Transverse colon (tissue), 4 donors: Measurements from ENCODE around the gene CHIC2. TPM values are rescaled to one million over a fixed set of nuclear protein-coding genes. Genes with fewer than 3 reads are reported as not detected.

Experiments used
- DNase-seq: peaks from one replicate; pipeline ENCODE4 v3.0.0-alpha.2; 2019
- H3K27ac ChIP-seq, 4 donors: fragments of 200-600 bp; sonication (generic); 2 replicates each; pipeline ENCODE4 v1.5.1; 2016 to 2018; ENCODE audit warnings: inconsistent platforms in 4 of 4
- H3K27me3 ChIP-seq: fragments of 200-600 bp; sonication (generic); 2 replicates; pipeline ENCODE4 v1.5.1; 2017; ENCODE audit warnings: inconsistent platforms
- H3K36me3 ChIP-seq, 4 donors: fragments of 200-600 bp; sonication (generic); 2 replicates each; pipeline ENCODE4 v1.5.1; 2017 to 2019; ENCODE audit warnings: inconsistent platforms in 4 of 4
- H3K4me1 ChIP-seq, 4 donors: fragments of 200-600 bp; sonication (generic); 2 replicates each; pipeline ENCODE4 v1.5.1; 2017 to 2020; ENCODE audit warnings: inconsistent platforms in 4 of 4
- H3K4me3 ChIP-seq, 4 donors: fragments of 200-600 bp; sonication (generic); 1 replicate in 1 of 4; 2 replicates in 3 of 4; pipeline versions ENCODE4 v1.5.1 to v1.6.1; 2017 to 2019; ENCODE audit warnings: inconsistent platforms in 4 of 4
- H3K9me3 ChIP-seq, 2 donors: fragments of 200-600 bp; sonication (generic); 2 replicates each; pipeline ENCODE4 v1.5.1; 2017 to 2019; ENCODE audit warnings: inconsistent platforms in 2 of 2
- EP300 ChIP-seq: sonication (generic); formaldehyde crosslinking; IDR thresholded peaks from one replicate; pipeline ENCODE4 v1.6.1; 2017; ENCODE audit warnings: antibody characterized with exemption, low read depth
- POLR2A ChIP-seq: fragments of 450-650 bp; IDR thresholded peaks from one replicate; pipeline ENCODE4 v1.6.1; 2016; ENCODE audit warnings: antibody characterized with exemption, mild to moderate bottlenecking, moderate library complexity
- POLR2AphosphoS5 ChIP-seq, 3 donors: sonication (generic); formaldehyde crosslinking; IDR thresholded peaks; one replicate each; pipeline ENCODE4 v1.6.1; 2016; ENCODE audit warnings: antibody characterized with exemption in 3 of 3
- whole genome bisulfite sequencing, 2 donors: methylation state at CpG; one replicate each; pipeline ENCODE4 v1.1.5; 2018; ENCODE audit warnings: low coverage in 1 of 2; 5-methylcytosine and 5-hydroxymethylcytosine counted together
- in situ Hi-C, 4 donors: fragments of 200-750 bp; cut with MboI; loops; one replicate each; pipeline versions ENCODE4 v1.15.0 to v1.15.1; 2017; ENCODE audit warnings: low sequenced_read_pairs in 3 of 4, low pct_ligation_motif_present in 1 of 4, low pct_unique_long_range_greater_than_20kb in 1 of 4
- intact Hi-C: fragments of 100-400 bp; cut with DNase I; formaldehyde crosslinking; loops from one replicate; pipeline ENCODE4 v1.15.1; 2023; ENCODE audit warnings: low total_unique reads
- small RNA-seq, 4 donors: library from RNA; depleted of rRNA; stranded (forward); fragments of <200 nt; gene quantifications; one replicate each; pipeline ENCODE3, GENCODE V24; 2016
- total RNA-seq, 4 donors: library from RNA; depleted of rRNA; stranded (reverse); fragments of >200 nt; gene quantifications; one replicate each; pipeline ENCODE4 v1.1.0, GENCODE V29; 2016
- TF ChIP-seq, protein P1 (sequence below), 5 experiments: fragments of 200-600 bp in 3 of 5; fragments of 450-650 bp in 2 of 5; sonication (generic) in 3 of 5; IDR thresholded peaks; 1 replicate in 2 of 5; 2 replicates in 3 of 5; pipeline ENCODE4 v1.5.1; 2016 to 2017; ENCODE audit warnings: antibody characterized with exemption in 5 of 5, inconsistent platforms in 3 of 5, mild to moderate bottlenecking in 2 of 5, moderate library complexity in 1 of 5

The CHIC2 gene
- total RNA-seq, 4 donors from 2014 or later, result 36.2 to 106 (median 52.0) TPM

DNA sequence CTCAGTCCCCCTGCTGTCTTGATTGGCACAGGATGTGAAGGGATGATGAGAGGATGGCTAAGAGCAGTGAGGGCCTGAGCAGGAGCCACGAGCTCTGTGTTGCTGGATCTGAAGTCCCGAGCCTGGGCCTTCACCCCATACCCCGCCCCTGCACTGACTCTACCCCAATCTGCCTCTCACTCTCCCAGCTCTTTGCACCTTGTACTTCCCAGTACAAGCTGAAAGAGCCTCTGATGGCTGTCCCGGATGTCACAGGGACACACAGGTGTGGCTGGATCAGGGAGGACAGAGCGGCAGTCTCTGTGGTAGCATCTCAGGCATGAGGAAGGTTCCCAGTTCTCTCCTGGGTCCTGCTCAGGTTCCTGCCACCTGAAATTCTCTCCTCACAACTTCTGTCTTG, 103.6 kb downstream of the CHIC2 start:
- intact Hi-C loops, result no loop called here

More for the DNA sequence above, 103.6 kb downstream of the CHIC2 start:
- no peak overlapping the region for H3K4me3 ChIP-seq
- H3K27me3 ChIP-seq, result no peaks in the 10 kb centered on the region
- H3K4me1 ChIP-seq, result no peaks in the 10 kb centered on the region
- H3K27ac ChIP-seq, result no peak overlapping the region
- in situ Hi-C loops, result no loop called here
- no peaks in the 10 kb centered on the region for H3K36me3 ChIP-seq
- H3K9me3 ChIP-seq, result no peaks in the 10 kb centered on the region
- DNase-seq, result no peak
- TF ChIP-seq EP300 (no peak), POLR2AphosphoS5 (IDR thresholded peaks at IDR 0.05) (no peak), POLR2A (no peak)
- TF ChIP-seq, protein P1, sequence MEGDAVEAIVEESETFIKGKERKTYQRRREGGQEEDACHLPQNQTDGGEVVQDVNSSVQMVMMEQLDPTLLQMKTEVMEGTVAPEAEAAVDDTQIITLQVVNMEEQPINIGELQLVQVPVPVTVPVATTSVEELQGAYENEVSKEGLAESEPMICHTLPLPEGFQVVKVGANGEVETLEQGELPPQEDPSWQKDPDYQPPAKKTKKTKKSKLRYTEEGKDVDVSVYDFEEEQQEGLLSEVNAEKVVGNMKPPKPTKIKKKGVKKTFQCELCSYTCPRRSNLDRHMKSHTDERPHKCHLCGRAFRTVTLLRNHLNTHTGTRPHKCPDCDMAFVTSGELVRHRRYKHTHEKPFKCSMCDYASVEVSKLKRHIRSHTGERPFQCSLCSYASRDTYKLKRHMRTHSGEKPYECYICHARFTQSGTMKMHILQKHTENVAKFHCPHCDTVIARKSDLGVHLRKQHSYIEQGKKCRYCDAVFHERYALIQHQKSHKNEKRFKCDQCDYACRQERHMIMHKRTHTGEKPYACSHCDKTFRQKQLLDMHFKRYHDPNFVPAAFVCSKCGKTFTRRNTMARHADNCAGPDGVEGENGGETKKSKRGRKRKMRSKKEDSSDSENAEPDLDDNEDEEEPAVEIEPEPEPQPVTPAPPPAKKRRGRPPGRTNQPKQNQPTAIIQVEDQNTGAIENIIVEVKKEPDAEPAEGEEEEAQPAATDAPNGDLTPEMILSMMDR (IDR thresholded peaks at IDR 0.05), result no peak
- WGBS, 2 donors, result 73% methylated on average over 5 of the region's 5 CpGs; no CpG with 5 or more reads in 1 of the 2 donors

Small RNA genes within 50 kb of the gene (small RNA-seq; reads per million reads assigned to genes)
- 0 reads per million in 4 donors for gene AC110792.1
- gene AC110792.3, result 0 reads per million in 4 donors

Other genes with a start within 250 kb of the CHIC2 start
- not detected for gene GSX2, start 35.6 kb upstream of the CHIC2 start, total RNA-seq
- gene PDGFRA, start 164.7 kb upstream of the CHIC2 start, total RNA-seq, result 100 to 1,000 TPM in 1 of 4 donors, 10 to 100 TPM in 3; 20.6 to 190 (median 65.5) TPM